ENCODE data around the gene TCERG1L. TPM values are rescaled to one million over a fixed set of nuclear protein-coding genes. Genes with fewer than 3 reads are reported as not detected.

Gene TCERG1L
- total RNA-seq, 4 donors from 2014 or later, result 0.41 TPM; not detected in 3

GRCh38 chr10:131161087-131161486, 150.4 kb downstream of the TCERG1L start:
- no peaks in the 10 kb centered on the region for H3K9me3 ChIP-seq
- no peak overlapping the region for H3K27ac ChIP-seq
- H3K27me3 ChIP-seq, result no peaks in the 10 kb centered on the region
- no peak overlapping the region for H3K4me3 ChIP-seq
- DNase-seq, result no peak
- intact Hi-C loops (cut with DNase I; ENCODE audit: low total_unique reads), result no loop called here
- TF ChIP-seq POLR2A (IDR thresholded peaks at IDR 0.05) (no peak), CTCF (IDR thresholded peaks at IDR 0.05) (no peak)
- H3K4me1 ChIP-seq, result no peaks in the 10 kb centered on the region
- no peaks in the 10 kb centered on the region for H3K36me3 ChIP-seq

GRCh38 chr10:131160219-131160875, 151.2 kb downstream of the TCERG1L start:
- no peaks in the 10 kb centered on the region for H3K4me1 ChIP-seq
- no peak for TF ChIP-seq CTCF (IDR thresholded peaks at IDR 0.05)
- TF ChIP-seq POLR2A (IDR thresholded peaks at IDR 0.05), result no peak
- no peaks in the 10 kb centered on the region for H3K9me3 ChIP-seq
- no peak overlapping the region for H3K4me3 ChIP-seq
- intact Hi-C loops (cut with DNase I; ENCODE audit: low total_unique reads), result no loop called here
- no peaks in the 10 kb centered on the region for H3K27me3 ChIP-seq
- H3K36me3 ChIP-seq, result no peaks in the 10 kb centered on the region
- H3K27ac ChIP-seq, result no peak overlapping the region
- no peak for DNase-seq

GRCh38 chr10:131159771-131160170, 151.8 kb downstream of the TCERG1L start:
- Histone ChIP-seq H3K4me3 (no peak overlapping the region), H3K27me3 (no peaks in the 10 kb centered on the region), H3K27ac (no peak overlapping the region), H3K36me3 (no peaks in the 10 kb centered on the region), H3K4me1 (no peaks in the 10 kb centered on the region), H3K9me3 (no peaks in the 10 kb centered on the region)
- no peak for TF ChIP-seq CTCF (IDR thresholded peaks at IDR 0.05)
- TF ChIP-seq POLR2A (IDR thresholded peaks at IDR 0.05), result no peak
- no peak for DNase-seq
- intact Hi-C loops (cut with DNase I; ENCODE audit: low total_unique reads), result no loop called here

GRCh38 chr10:131158695-131159094, 152.8 kb downstream of the TCERG1L start:
- Histone ChIP-seq H3K4me1 (no peaks in the 10 kb centered on the region), H3K36me3 (no peaks in the 10 kb centered on the region), H3K27me3 (no peaks in the 10 kb centered on the region), H3K27ac (no peak overlapping the region), H3K9me3 (no peaks in the 10 kb centered on the region), H3K4me3 (no peak overlapping the region)
- no peak for DNase-seq
- intact Hi-C loops (cut with DNase I; ENCODE audit: low total_unique reads), result no loop called here
- TF ChIP-seq CTCF (IDR thresholded peaks at IDR 0.05), result no peak
- TF ChIP-seq POLR2A (IDR thresholded peaks at IDR 0.05), result no peak

GRCh38 chr10:131157899-131158298, 153.6 kb downstream of the TCERG1L start:
- intact Hi-C loops (cut with DNase I; ENCODE audit: low total_unique reads), result no loop called here
- no peaks in the 10 kb centered on the region for H3K4me1 ChIP-seq
- TF ChIP-seq POLR2A (IDR thresholded peaks at IDR 0.05), result no peak
- no peak for TF ChIP-seq CTCF (IDR thresholded peaks at IDR 0.05)
- H3K9me3 ChIP-seq, result no peaks in the 10 kb centered on the region
- H3K27ac ChIP-seq, result no peak overlapping the region
- no peak for DNase-seq
- no peaks in the 10 kb centered on the region for H3K27me3 ChIP-seq
- H3K36me3 ChIP-seq, result no peaks in the 10 kb centered on the region
- no peak overlapping the region for H3K4me3 ChIP-seq
